Epidermal melanocyte (primary cell): ENCODE data around the gene ANKRD55.
"Not testable (repeated sequence)": the region's sequence is repeated elsewhere in the genome, so short reads cannot be mapped to it uniquely, and the experiment has no call there.

ENCODE experiments used
- DNase-seq: peaks from one replicate; pipeline ENCODE4 v3.0.0; 2011; ENCODE audit warnings: low spot score; ENCODE audit not compliant: insufficient read length

Gene ANKRD55

DNA sequence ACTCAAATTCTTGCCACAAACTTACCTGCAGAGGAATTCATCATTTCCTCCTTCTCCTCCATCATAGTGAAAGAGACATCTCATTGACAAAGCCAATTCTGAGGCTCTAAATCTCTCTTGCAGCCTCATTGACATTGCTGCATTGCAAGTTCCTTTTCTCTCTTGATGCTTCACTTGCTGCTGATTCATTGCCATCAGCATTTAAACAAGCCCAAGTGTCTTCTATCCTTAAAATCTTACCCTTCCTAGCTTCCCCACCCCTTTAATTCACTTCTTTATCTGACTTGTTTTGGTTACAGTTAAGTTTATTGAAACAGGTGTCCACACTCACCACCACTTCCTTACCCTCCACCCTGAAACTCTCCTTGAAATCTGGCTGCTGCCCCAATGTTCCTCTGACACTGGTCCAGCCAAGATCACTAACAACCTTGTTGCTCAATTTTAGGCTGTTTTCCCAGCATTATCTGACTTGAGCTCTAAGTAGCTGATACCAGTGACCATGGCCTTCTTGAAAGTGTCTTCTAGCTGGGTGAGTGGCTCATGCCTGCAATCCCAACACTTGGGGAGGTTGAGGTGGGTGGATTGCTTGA lies 152.0 kb downstream of the ANKRD55 start:
- DNase-seq = not testable (repeated sequence)

DNA sequence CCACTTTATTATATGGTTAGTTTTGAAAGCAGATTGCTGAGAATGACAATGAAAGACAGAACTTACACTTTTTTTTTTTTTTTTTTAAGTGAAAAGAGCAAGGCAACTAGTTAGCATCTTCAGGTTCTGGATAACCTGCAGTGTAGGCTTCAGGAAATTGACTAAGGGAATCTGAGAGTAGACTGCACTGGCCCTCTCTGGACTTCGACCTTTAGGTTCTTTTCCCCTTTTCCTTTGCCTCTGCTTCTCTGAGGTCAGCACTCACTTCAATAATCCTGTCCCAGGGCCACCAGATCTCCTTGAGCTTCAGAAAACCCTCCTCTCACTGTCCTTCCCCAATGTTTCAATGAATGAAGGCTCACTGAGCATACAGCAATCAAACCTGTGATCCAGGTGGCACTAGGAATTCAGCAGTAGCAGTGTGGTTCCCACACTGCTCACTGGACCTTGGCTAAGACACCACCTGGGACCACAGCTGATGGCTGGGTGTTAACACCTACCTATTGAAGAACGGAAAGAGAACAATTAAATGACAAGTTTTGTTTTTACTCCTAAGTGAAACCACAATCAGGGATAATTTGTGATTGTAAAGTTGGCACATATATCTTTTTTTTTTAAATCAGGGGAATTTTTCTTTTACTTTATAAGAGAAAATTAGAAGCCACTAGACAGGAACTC lies 152.6 kb downstream of the ANKRD55 start:
- no peak for DNase-seq

DNA sequence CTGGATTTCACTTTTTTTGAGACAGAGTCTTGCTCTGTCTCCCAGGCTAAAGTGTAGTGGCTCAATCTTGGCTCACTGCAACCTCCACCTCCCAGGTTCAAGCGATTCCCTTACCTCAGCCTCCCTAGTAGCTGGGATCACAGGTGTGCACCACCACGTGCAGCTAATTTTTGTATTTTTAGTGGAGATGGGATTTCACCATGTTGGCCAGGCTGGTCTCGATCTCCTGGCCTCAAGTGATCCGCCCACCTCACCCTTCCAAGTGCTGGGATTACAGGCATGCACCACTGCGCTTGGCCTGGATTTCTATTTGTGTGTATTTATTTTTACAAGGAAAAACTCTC lies 154.0 kb downstream of the ANKRD55 start:
- DNase-seq = not testable (repeated sequence)

DNA sequence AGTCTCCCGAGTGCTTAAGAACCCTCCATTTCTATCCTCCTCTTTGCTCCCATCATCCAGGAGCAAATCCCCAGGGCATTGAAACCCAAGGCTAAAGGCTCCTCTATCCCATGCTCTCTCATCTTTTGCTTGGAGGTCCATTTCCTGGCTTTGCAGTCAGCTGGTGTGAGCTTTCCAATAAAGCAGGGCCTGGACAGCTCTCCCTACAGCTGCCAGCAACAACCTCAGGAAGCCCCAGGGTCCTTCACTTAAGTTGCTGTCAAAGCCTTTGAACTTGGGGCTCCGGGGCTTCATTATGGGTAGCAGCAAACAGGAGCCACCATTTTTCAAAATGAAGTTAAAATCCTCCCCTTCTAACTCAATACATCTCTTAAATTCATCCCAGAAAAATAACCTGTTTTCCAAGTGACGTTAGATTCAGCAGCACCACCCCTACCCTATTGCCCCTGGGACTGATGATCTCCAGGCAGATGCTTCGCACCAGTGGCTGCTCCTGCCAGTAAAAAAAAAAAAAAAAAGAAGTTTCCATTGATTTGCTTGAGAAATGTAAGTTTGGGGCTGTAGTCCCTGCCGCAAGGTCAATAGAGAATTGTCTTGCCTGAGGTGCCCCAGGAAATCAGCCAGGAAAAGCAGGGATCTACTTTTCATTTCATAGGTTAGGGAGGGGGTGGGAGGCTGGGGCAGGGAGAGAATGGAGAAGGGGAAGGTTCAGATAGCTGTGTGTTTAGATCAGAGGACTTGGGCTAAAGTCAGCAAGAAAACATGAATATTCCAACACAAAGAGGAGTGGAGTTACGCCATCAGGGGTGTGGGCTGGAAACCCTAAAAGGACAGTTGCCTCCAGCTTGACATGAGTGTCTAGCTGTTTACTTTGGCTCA lies 154.6 kb downstream of the ANKRD55 start:
- no peak for DNase-seq

DNA sequence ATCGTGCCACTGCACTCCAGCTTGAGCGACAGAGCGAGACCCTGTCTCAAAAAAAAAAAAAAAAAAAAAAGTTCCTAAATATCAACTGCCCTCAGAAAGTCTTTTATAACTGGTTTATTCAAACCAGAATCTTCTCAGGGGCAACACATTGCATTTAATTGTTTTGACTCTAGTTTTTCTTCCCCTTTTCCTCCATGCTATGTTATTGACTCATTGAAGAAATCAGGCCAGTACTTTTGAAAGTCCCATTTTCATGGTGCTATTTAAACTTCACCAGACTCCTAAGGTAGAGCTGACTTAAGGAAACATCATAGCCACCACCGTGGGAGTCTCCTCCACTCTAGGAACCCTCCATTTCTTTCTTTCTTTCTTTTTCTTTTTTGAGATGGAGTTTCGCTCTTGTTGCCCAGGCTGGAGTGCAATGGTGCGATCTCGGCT lies 155.3 kb downstream of the ANKRD55 start:
- DNase-seq = no peak

DNA sequence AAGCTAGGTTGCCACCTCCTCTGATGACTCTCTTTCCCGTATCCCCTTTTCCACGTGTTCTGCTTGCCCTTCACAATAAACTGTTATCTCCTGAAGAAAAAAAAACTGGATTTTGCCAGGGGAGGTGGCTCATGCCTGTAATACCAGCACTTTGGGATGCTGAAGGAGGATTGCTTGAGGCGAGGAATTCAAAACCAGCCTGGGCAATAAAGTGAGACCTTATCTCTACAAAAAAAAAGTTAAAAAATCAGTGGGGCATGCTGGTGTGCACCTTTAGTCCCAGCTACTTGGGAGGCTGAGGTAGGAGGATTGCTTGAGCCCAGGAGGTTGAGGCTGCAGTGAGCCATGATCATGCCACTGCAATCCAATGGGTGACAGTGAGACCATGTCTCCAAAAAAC lies 156.6 kb downstream of the ANKRD55 start:
- DNase-seq = no peak

DNA sequence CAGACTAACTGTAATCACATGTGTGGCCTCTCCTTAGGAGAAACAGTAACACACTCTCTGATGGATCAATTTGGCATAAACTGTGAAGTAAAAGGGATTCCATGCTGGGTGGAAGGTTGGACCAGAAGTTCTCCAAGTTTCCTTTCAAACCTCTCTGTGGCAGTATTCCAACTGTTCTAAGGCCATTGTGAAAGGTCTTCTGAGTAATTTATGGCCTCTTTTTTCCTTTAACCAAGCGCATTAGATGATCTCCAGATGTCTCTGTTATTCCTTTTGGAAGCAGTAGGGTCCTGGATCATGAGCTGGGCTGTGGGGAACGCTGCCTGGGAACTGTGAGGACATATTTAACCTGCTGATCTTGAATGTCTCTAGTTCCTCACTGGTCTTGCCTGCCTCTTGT lies 157.8 kb downstream of the ANKRD55 start:
- no peak for DNase-seq

DNA sequence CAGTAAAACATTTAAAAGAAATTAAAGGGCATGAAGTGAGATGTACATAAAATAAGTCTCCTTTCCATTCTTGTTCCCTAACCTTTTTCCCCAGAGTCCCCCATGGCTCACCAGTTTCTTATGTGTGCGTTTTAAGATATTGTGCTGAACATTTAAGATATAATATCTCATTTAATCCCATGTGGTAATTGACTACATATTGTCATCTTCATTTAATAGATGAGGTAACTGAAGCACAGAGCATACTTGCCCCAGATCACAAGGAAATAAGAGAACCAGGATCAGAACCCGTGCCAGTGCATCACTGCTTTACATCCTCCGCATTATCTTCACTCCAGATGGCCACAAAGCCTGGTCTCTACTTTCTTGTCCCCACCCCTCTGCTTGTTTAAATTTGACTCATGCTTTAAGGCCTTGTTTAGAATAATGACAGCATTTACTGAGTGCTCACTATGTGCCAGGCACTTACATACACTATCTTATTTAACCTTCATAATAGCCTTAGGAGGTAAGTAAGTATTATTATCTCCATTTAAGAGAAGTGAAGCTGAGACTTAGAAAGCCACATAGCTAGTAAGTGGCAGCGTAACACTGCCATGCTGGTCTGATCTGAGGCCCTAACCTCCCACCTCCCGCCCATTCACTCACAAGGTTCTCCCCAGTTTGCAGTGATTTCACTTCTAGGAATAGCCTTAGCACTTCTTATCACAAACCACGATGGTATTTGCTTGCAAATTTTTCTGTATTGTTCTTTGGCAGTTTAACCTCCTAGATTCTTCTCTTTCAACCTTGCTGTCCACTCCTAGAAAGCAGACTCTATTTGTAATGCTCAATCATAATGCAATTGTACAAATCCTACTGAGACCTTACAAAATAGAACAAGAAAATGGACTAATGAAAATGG lies 160.0 kb downstream of the ANKRD55 start:
- DNase-seq = no peak

DNA sequence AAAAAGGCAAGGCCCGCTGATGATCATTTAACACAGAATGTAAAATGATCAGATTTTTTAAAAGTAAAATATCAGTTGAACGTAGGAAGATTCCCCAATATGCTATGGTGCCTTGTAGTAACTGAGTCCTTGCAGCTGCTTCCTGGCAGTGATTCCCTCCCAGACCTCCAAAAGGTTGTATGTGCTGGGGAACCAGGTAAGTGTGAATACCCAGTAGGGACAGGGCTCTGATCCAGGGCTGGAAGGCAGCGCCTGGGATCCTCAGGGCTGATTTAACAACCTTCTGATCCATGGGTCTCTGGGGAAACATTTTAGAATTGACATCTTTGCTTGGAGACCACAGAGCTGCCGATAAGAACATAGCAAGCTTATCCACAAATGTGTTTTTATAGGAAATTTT lies 161.7 kb downstream of the ANKRD55 start:
- no peak for DNase-seq

DNA sequence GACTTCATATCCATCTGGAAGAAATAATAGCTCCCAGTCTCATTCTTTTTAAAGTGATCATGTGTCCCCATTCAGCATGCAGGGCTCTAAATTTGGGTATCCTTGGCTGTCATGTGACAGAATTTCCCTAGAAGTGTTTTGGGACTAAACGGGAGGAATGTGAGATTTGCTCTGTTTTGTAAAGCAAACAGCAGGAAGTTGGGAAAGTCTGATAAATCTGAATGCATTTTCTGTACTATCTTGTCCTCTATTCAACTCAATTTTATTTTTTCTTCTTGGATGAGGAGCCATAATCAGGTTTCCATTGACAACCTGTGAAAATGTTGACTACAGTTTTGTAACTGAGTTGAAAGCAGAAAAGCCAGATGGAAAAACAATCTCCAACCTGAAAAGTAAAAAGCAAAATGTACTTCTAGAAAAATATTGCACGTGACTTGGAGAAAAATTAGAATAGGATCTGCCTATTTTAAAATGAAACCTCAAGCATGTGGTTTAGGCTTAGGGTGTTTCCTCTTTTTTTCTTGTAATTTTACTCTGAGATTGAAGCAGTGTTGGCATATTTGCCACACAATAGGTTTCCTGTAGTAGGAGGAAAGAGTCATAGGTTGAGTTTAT lies 162.2 kb downstream of the ANKRD55 start:
- DNase-seq = peak; percentile 54

DNA sequence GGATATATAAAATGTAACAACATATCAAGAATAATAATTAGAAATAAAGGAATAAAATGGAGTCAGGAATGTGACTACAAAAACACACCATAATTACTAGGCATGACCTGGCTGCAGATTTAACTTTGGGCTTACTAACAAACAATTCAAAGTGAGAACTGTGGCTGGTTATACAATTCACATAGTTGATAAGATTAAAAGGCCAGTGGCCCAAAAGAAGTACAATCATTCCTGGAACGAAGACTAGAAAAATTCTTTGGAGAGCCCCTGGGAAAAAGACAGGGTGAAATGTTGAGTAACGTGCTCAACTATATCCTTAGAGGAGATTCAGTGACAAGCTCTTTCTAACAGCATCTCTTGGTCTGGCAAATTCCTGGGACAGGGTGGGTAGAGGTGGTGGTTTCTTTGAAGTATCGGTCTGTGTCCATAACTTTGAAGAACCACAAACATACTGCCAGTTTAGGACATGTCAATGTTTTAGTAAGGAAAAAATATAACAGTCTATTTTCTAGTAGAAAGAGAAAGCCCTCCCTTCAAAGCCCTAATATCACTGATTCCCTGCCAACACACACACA lies 163.4 kb downstream of the ANKRD55 start:
- DNase-seq = no peak

DNA sequence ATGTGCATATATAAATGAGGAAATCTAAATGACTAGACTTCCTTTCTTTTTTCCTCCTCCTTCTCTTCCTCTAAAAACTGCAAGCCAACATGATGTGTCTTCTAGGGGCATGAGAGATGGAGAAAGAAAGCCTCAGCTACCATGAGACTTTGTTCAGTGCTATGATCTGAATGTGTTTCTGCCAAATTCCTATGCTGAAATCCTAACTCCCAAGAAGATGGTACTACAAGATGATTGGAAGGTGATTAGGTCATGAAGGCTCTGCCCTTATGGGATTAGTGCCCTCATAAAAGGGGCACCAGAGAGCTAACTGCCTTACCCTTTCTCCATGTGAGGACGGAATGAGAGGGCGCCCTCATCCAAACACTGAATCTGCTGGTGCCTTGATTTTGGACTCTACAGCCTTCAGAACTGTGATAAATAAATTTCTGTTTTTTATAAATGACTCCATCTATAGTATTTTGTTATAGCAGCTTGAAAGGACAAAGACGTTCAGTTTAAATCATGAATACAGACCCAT lies 166.1 kb downstream of the ANKRD55 start:
- DNase-seq = no peak

DNA sequence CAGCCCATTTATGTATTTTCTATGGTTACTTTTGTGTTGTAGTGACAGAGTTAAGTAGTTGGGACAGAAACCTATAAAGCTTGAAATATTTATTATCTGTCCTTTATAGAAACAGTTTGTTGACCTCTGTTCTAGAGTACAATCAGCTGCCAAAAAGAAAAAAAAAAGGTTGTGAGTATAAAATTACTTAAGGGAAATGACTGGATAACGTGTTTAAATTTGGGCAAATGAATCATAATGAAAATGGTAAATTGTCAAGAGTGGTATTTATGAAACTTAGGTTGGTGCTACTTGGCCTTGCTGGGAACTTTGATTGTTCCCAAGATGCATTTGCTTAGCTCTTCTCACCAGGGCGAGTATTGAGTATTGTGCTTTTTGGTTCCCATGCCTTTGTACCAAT lies 168.1 kb downstream of the ANKRD55 start:
- DNase-seq = no peak

DNA sequence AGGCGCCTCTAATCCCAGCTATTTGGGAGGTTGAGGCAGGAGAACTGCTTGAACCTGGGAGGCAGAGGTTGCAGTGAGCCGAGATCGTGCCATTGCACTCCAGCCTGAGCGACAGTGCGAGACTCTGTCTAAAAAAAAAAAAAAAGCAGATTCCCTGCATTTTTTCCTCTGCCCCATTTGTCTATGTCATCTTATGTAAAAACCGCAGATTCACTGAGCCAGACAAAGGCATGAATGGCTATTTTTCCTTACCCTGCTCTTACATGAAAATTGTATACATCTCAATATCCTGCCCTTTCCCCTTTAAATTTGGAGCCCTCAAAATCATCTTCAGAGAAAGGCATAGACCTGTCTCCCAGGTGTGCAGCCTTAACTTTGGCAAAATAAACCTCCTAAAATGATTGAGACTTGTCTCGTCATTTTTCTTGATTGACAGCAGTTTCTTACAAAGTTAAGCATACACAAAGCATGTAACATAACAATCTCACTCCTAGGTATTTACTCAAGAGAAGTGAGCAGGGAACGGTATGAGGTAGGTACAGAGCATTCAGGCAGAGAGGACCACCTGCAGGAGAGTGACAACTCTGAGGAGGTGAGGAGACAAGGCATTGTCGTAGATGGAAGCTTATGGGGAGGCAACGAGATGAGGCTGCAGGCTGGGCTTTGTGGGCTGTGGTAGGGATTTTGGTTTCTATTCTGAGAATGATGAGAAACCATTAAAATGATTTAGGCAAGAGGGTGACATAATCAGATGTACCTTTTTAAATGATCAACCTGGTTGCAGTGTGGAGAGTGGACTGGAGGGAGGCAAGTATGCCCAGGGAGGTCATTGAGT lies 172.6 kb downstream of the ANKRD55 start:
- DNase-seq = no peak

DNA sequence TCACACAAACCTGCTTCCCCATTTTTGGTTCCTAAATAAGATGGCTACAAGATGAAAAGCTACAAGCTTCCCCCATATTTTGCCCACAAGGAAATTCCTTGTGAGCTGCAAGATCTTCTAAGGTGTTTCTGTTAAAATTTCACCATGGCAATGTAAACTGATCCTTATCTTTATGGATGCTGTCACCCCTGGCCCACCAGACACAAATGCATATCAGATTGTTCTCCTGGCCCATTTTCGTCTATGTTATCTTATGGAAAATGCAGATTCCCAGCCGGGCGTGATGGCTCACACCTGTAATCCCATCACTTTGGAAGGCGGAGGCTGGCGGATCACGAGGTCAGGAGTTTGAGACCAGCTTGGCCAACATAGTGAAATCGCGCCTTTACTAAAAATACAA lies 173.3 kb downstream of the ANKRD55 start:
- no peak for DNase-seq

DNA sequence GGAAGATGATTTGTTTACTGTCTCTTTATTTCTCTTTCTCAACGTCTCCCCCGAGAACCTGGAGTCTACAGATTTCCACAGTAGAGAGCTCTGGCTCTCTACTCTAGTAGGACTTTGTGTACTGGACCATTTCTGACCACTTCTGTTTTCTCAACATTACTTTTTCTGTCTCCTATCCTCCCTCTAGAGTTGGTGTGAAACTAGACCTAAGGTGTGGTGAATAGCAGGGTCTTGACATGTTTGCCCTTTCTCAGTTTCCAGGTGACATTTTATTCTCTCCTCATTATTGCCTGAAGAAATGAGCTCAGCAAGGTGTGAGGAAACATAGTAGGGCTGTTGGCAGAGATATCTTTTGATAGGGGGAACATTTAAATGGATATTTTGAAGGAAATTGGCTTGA lies 176.3 kb downstream of the ANKRD55 start:
- DNase-seq = no peak

DNA sequence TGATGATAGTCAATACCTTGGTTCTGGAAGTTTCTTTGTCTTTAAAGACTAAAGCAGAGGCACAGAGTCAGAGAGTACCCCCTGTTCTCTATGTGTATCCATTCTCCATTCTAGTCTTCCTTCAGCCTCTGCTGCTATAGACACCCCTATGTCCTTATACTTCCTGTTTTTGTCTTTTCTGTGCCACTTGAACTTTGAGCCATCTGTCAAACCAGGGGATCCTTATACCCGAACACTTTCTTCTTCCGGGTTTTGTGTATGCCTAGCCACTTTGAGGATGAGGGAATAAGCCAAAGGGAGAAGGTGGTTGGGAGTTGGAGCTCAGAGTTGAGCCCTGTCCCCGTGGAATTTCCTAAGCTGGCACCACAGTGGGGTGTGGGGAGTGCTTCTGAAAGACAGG lies 177.3 kb downstream of the ANKRD55 start:
- DNase-seq = no peak

DNA sequence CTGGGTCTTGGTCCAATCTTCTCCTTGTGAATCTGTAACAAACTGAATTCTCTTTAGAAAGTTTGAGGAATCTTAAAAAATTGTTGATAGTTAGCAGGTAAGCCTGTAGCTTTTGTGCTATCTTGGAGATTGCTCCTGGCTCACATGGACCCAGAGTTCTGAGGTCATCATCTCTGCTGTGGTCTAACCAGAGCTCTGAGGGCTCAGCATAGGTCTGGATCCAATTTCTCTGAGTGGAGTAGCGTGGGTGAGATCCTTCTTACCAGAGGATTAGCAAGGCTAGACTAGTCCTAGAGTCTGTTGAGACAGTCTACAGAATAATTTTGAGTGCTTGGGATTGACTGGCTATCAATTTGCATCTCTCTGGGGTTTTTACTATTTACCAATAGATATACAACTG lies 177.8 kb downstream of the ANKRD55 start:
- DNase-seq = no peak

DNA sequence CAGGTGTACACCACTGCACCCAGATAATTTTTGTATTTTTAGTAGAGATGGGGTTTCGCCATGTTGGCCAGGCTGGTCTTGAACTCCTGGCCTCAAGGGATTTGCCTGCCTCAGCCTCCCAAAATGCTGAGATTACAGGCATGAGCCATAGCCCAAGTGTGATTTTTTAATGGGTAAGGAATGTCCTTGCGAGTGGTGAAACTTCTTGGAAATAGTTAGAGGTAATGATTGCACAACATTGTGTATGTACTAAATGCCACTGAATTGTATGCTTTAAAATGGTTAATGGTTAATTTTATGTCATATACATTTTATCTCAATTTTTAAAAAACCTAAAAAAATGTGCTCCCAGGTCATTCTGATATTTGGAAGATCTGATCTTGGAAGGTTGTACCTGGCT lies 178.5 kb downstream of the ANKRD55 start:
- DNase-seq = no peak

DNA sequence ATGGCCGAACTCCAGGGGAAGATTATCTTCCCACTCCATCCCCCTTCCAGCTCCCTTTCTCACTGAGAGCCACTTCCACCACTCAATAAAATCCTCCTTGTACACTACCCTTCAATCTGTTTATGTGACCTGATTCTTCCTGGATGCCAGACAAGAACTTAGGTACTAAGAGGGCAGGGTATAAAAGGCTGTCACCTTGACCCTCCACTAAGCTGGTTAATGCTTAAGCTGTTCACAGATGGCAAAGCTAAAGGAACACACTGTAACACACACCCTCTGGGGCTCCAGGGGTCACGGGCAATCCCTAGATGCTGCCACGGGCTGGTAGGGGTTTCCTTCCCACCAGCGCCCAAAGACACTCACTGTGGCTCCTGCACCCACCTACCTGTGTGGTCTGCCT lies 179.8 kb downstream of the ANKRD55 start:
- DNase-seq = no peak
